ENCODE data around the gene RBPJL. TPM values are rescaled to one million over a fixed set of nuclear protein-coding genes. Genes with fewer than 3 reads are reported as not detected.
A peak's percentile ranks its signal among the peaks of the same experiment; 100 is the strongest.

RBPJL gene
- total RNA-seq, 1 donor from 2014 or later: not detected

DNA sequence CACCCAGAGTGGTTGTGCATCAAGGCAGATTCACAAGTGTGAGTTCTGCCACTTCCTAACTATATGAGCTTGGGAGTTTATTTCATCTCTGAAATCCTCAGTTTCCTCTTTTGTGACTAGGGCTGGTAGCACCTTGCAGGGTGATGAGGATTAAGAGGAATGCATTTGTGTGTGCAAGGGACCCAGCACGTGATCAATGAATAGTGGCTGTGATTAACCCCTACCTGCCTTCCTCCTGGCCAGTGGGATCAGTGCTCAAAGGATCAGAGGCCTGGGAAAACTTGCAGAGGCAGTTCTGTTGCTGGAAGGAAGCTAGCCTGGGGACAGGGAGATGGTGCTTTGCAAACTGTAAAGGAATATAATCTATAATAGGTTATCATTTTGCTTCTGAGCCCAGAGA is 34.3 kb downstream of the RBPJL start:
- H3K36me3 ChIP-seq (ENCODE audit: control insufficient read depth, insufficient read depth, low read length): peaks cover 9% of the 10 kb centered on the region
- no peak for DNase-seq (ENCODE audit: low read depth)
- no peak for FAIRE-seq
- H3K27me3 ChIP-seq (ENCODE audit: control insufficient read depth, insufficient read depth, low read length): no peaks in the 10 kb centered on the region
- no peak for TF ChIP-seq CTCF (IDR thresholded peaks at IDR 0.05; ENCODE audit: insufficient read depth, low read length, severe bottlenecking)
- H3K4me3 ChIP-seq (ENCODE audit: low read depth, low read length): no peak overlapping the region

- peaks cover 9% of the 10 kb centered on the region for H3K36me3 ChIP-seq (ENCODE audit: control insufficient read depth, insufficient read depth, low read length)
- H3K4me3 ChIP-seq (ENCODE audit: low read depth, low read length): no peak overlapping the region
- TF ChIP-seq CTCF (IDR thresholded peaks at IDR 0.05; ENCODE audit: insufficient read depth, low read length, severe bottlenecking): no peak
- DNase-seq (ENCODE audit: low read depth) (no peak), FAIRE-seq (no peak)
- no peaks in the 10 kb centered on the region for H3K27me3 ChIP-seq (ENCODE audit: control insufficient read depth, insufficient read depth, low read length)
Measured at GRCh38 chr20:45341579-45341938, 34.9 kb downstream of the RBPJL start.

DNA sequence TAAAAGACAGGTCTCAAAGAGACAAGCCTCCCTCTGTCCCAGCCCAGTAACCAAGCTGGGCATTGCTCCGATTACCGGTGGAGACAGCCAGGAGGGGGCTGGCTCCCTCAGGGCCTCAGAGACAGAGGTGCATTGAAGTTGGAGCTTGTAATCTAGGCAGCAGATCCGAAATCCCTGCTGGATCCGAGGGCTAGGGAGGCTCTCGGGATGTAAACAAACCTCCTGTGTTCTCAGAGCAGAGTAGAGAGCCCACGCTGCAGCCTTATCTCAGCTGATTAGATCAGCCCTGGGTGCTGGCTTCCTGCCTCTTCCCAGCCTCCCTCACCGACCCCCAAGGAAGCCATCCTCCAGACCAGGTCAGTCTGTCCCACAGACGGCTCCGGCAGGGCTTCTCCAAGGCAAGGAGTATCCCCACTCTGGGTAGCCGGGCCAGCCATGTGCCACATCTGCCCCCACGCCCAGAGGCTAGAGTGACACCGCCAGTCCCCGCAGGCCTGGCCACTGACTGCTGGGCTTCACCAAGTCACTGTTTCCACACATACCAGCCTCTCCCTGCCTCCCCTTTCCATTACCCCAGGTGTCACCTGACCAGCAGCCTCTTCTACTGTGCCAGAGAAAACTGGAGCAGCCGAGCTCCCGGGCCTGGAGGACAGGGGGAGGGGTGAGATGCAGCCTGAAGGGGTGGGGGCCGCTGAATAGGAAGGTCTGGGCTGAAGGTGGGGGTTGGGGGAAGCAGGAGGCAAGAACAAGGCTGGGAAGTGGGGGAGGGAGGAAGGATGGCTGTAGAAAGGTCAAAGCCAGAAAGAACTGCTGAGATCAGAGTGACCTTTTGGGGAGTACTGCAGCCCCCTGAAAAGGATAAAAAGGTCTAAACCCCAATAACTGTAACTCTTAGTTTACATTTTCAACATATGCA is 35.6 kb downstream of the RBPJL start:
- Histone ChIP-seq H3K4me3 (ENCODE audit: low read depth, low read length) (no peak overlapping the region), H3K36me3 (ENCODE audit: control insufficient read depth, insufficient read depth, low read length) (peaks cover 9% of the 10 kb centered on the region), H3K27me3 (ENCODE audit: control insufficient read depth, insufficient read depth, low read length) (no peaks in the 10 kb centered on the region)
- no peak for FAIRE-seq
- TF ChIP-seq CTCF (IDR thresholded peaks at IDR 0.05; ENCODE audit: insufficient read depth, low read length, severe bottlenecking): no peak
- no peak for DNase-seq (ENCODE audit: low read depth)

DNA sequence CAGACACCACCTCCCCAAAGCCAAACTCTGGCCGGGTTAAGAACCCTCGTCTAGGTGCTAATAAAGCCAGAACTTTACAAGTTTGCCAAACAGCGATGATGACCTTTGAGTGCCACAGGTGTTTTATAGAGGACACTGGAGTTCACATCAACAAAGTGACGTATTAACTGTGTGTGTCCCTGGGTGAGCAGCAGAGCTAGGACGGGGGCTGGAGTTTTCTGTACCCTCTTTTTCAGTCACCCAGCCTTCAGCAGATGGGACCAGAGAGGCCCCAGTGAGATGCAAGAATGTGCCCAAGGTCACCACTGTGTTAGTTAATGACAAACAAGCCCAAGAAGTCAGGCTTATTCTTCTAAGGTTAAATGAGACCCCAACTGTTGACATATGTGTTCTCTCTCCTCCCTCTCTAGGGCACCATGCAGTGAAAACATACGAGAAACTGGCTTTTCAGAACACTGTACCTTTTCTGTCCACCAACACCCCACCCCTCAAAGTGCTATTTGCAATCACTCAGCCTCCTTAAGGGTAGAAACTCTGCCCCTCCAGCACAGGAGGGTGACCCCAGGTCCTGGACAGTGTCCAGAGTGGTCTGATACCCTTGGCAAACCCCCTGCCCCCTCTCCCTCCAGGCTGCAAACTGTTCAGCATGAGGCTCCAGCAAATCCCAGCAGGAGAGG is 36.4 kb downstream of the RBPJL start:
- no peak for DNase-seq (ENCODE audit: low read depth)
- FAIRE-seq: no peak
- Histone ChIP-seq H3K36me3 (ENCODE audit: control insufficient read depth, insufficient read depth, low read length) (peaks cover 9% of the 10 kb centered on the region), H3K27me3 (ENCODE audit: control insufficient read depth, insufficient read depth, low read length) (no peaks in the 10 kb centered on the region), H3K4me3 (ENCODE audit: low read depth, low read length) (no peak overlapping the region)
- TF ChIP-seq CTCF (IDR thresholded peaks at IDR 0.05; ENCODE audit: insufficient read depth, low read length, severe bottlenecking): no peak

DNA sequence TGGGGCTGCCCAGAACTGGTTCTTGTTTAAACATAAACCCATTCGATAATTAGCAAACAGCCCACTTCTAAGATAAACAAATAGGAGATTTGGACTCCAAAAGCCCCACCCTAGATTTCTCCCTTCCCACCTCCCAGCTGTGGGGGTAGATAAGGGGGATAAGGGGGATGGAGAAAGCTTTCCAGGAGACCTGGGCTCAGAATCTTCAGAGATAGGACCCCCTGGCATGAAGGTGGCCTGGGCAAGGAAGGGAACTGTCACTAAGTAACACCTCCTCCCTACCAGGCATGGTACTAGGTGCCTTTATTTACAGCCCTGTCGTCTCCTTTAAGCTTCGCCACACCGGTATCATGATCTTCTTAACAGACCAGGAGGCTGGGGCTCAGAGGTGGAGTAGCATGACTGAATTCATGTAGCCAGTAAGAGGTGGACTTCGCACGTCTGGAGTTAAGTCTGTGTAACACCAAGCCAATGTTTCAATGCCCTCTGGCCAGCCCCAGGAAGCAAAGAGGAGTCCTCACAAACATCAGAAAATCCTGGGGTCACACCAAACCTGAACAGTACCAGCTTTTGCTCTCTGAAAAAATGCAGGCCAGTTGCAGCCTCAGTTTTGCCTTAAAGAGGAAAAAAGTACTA is 37.0 kb downstream of the RBPJL start:
- TF ChIP-seq CTCF (IDR thresholded peaks at IDR 0.05; ENCODE audit: insufficient read depth, low read length, severe bottlenecking): no peak
- DNase-seq (ENCODE audit: low read depth): no peak
- H3K27me3 ChIP-seq (ENCODE audit: control insufficient read depth, insufficient read depth, low read length): no peaks in the 10 kb centered on the region
- peaks cover 9% of the 10 kb centered on the region for H3K36me3 ChIP-seq (ENCODE audit: control insufficient read depth, insufficient read depth, low read length)
- peak overlapping the region; percentile 13 for H3K4me3 ChIP-seq (ENCODE audit: low read depth, low read length)
- no peak for FAIRE-seq
